ENCODE results near the gene FGFR1OP2.
"Not testable (repeated sequence)": the region's sequence is repeated elsewhere in the genome, so short reads cannot be mapped to it uniquely, and the experiment has no call there.

FGFR1OP2 gene

GRCh38 chr12:26941215-26941594 lies 2.9 kb downstream of the FGFR1OP2 start:
- no peak for DNase-seq (ENCODE audit: low spot score)

GRCh38 chr12:26948309-26948708 lies 10.0 kb downstream of the FGFR1OP2 start:
- no peak for DNase-seq (ENCODE audit: low spot score)

GRCh38 chr12:26953447-26953846 lies 15.2 kb downstream of the FGFR1OP2 start:
- no peak for DNase-seq (ENCODE audit: low spot score)

- no peak for DNase-seq (ENCODE audit: low spot score)
Observed at GRCh38 chr12:26954027-26954426, 15.8 kb downstream of the FGFR1OP2 start.

- not testable (repeated sequence) for DNase-seq (ENCODE audit: low spot score)
Observed at GRCh38 chr12:26961391-26961790, 23.1 kb downstream of the FGFR1OP2 start.

GRCh38 chr12:26961803-26962202 lies 23.5 kb downstream of the FGFR1OP2 start:
- no peak for DNase-seq (ENCODE audit: low spot score)

- no peak for DNase-seq (ENCODE audit: low spot score)
Observed at GRCh38 chr12:26963413-26963812, 25.1 kb downstream of the FGFR1OP2 start.

GRCh38 chr12:26966842-26967241 lies 28.6 kb downstream of the FGFR1OP2 start:
- no peak for DNase-seq (ENCODE audit: low spot score)

- DNase-seq (ENCODE audit: low spot score) = no peak
Observed at GRCh38 chr12:26970136-26970535, 31.9 kb downstream of the FGFR1OP2 start.

- no peak for DNase-seq (ENCODE audit: low spot score)
Observed at GRCh38 chr12:26971963-26972362, 33.7 kb downstream of the FGFR1OP2 start.

GRCh38 chr12:26976687-26977086 lies 38.4 kb downstream of the FGFR1OP2 start:
- no peak for DNase-seq (ENCODE audit: low spot score)

- DNase-seq (ENCODE audit: low spot score) = no peak
Observed at GRCh38 chr12:26978801-26979200, 40.5 kb downstream of the FGFR1OP2 start.

- DNase-seq (ENCODE audit: low spot score) = no peak
Observed at GRCh38 chr12:26979733-26980132, 41.5 kb downstream of the FGFR1OP2 start.

- DNase-seq (ENCODE audit: low spot score) = no peak
Observed at GRCh38 chr12:26982866-26983265, 44.6 kb downstream of the FGFR1OP2 start.

GRCh38 chr12:26987634-26988424 lies 49.6 kb downstream of the FGFR1OP2 start:
- no peak for DNase-seq (ENCODE audit: low spot score)

GRCh38 chr12:26988703-26989102 lies 50.4 kb downstream of the FGFR1OP2 start:
- DNase-seq (ENCODE audit: low spot score) = no peak

GRCh38 chr12:26989873-26990272 lies 51.6 kb downstream of the FGFR1OP2 start:
- DNase-seq (ENCODE audit: low spot score) = no peak

- no peak for DNase-seq (ENCODE audit: low spot score)
Observed at GRCh38 chr12:26991826-26992225, 53.6 kb downstream of the FGFR1OP2 start.

GRCh38 chr12:26994109-26994508 lies 55.8 kb downstream of the FGFR1OP2 start:
- no peak for DNase-seq (ENCODE audit: low spot score)

GRCh38 chr12:26995706-26996105 lies 57.4 kb downstream of the FGFR1OP2 start:
- no peak for DNase-seq (ENCODE audit: low spot score)

GRCh38 chr12:26997003-26997402 lies 58.7 kb downstream of the FGFR1OP2 start:
- DNase-seq (ENCODE audit: low spot score) = no peak

GRCh38 chr12:27000961-27001360 lies 62.7 kb downstream of the FGFR1OP2 start:
- no peak for DNase-seq (ENCODE audit: low spot score)

- no peak for DNase-seq (ENCODE audit: low spot score)
Observed at GRCh38 chr12:27001663-27002062, 63.4 kb downstream of the FGFR1OP2 start.

- no peak for DNase-seq (ENCODE audit: low spot score)
Observed at GRCh38 chr12:27002141-27002540, 63.9 kb downstream of the FGFR1OP2 start.

Measured in left forelimb (tissue), 1 donor.